ENCODE data around the gene RGS10.

The RGS10 gene

GRCh38 chr10:119461380-119461779, 81.1 kb downstream of the RGS10 start:
- no peak for DNase-seq (ENCODE audit: low spot score in 2 of 2)
- Mint-ChIP-seq H3K9me3 (peaks cover 4% of the 10 kb centered on the region), H3K4me3 (no peak overlapping the region), H3K27ac (peak overlapping the region; percentile 17), H3K36me3 (no peaks in the 10 kb centered on the region), H3K4me1 (peaks cover 11% of the 10 kb centered on the region)
- ATAC-seq = peak; percentile 84

- peaks cover 3% of the 10 kb centered on the region for H3K4me1 Mint-ChIP-seq
- peaks cover 4% of the 10 kb centered on the region for H3K9me3 Mint-ChIP-seq
- no peak for DNase-seq (ENCODE audit: low spot score in 2 of 2)
- no peaks in the 10 kb centered on the region for H3K36me3 Mint-ChIP-seq
- H3K27ac Mint-ChIP-seq = peak overlapping the region; percentile 17
- no peak overlapping the region for H3K4me3 Mint-ChIP-seq
- peak; percentile 5 for ATAC-seq
These were observed 81.9 kb downstream of the RGS10 start for GRCh38 chr10:119460369-119461195.

- Mint-ChIP-seq H3K9me3 (peaks cover 4% of the 10 kb centered on the region), H3K4me1 (no peaks in the 10 kb centered on the region), H3K4me3 (no peak overlapping the region), H3K27ac (no peak overlapping the region), H3K36me3 (no peaks in the 10 kb centered on the region)
- no peak for ATAC-seq
- DNase-seq (ENCODE audit: low spot score in 2 of 2) = no peak
These were observed 82.7 kb downstream of the RGS10 start for GRCh38 chr10:119459681-119460340.

GRCh38 chr10:119457966-119458766, 84.4 kb downstream of the RGS10 start:
- no peak for ATAC-seq
- Mint-ChIP-seq H3K9me3 (peaks cover 4% of the 10 kb centered on the region), H3K4me3 (no peak overlapping the region), H3K36me3 (no peaks in the 10 kb centered on the region), H3K4me1 (no peaks in the 10 kb centered on the region), H3K27ac (no peak overlapping the region)
- DNase-seq (ENCODE audit: low spot score in 2 of 2) = no peak

- Mint-ChIP-seq H3K36me3 (no peaks in the 10 kb centered on the region), H3K27ac (no peak overlapping the region), H3K9me3 (no peaks in the 10 kb centered on the region), H3K4me3 (no peak overlapping the region), H3K4me1 (no peaks in the 10 kb centered on the region)
- ATAC-seq = no peak
- no peak for DNase-seq (ENCODE audit: low spot score in 2 of 2)
These were observed 86.1 kb downstream of the RGS10 start for GRCh38 chr10:119456435-119456810.

GRCh38 chr10:119455609-119456434, 86.7 kb downstream of the RGS10 start:
- Mint-ChIP-seq H3K9me3 (no peaks in the 10 kb centered on the region), H3K4me1 (no peaks in the 10 kb centered on the region), H3K4me3 (no peak overlapping the region), H3K27ac (no peak overlapping the region), H3K36me3 (no peaks in the 10 kb centered on the region)
- DNase-seq (ENCODE audit: low spot score in 2 of 2) (no peak), ATAC-seq (no peak)

GRCh38 chr10:119454990-119455389, 87.5 kb downstream of the RGS10 start:
- H3K9me3 Mint-ChIP-seq = no peaks in the 10 kb centered on the region
- peaks cover 3% of the 10 kb centered on the region for H3K4me1 Mint-ChIP-seq
- ATAC-seq (no peak), DNase-seq (ENCODE audit: low spot score in 2 of 2) (no peak)
- no peak overlapping the region for H3K27ac Mint-ChIP-seq
- no peak overlapping the region for H3K4me3 Mint-ChIP-seq
- H3K36me3 Mint-ChIP-seq = no peaks in the 10 kb centered on the region

- no peak for DNase-seq (ENCODE audit: low spot score in 2 of 2)
- peaks cover 4% of the 10 kb centered on the region for H3K4me1 Mint-ChIP-seq
- no peak for ATAC-seq
- no peaks in the 10 kb centered on the region for H3K36me3 Mint-ChIP-seq
- no peak overlapping the region for H3K4me3 Mint-ChIP-seq
- no peak overlapping the region for H3K27ac Mint-ChIP-seq
- no peaks in the 10 kb centered on the region for H3K9me3 Mint-ChIP-seq
These were observed 88.2 kb downstream of the RGS10 start for GRCh38 chr10:119454316-119454715.

GRCh38 chr10:119453313-119453712, 89.2 kb downstream of the RGS10 start:
- no peak overlapping the region for H3K27ac Mint-ChIP-seq
- no peak overlapping the region for H3K4me3 Mint-ChIP-seq
- DNase-seq (ENCODE audit: low spot score in 2 of 2) = no peak
- no peak for ATAC-seq
- H3K4me1 Mint-ChIP-seq = peaks cover 4% of the 10 kb centered on the region
- H3K9me3 Mint-ChIP-seq = no peaks in the 10 kb centered on the region
- H3K36me3 Mint-ChIP-seq = no peaks in the 10 kb centered on the region

- Mint-ChIP-seq H3K9me3 (no peaks in the 10 kb centered on the region), H3K36me3 (no peaks in the 10 kb centered on the region), H3K4me1 (peaks cover 4% of the 10 kb centered on the region), H3K4me3 (no peak overlapping the region), H3K27ac (no peak overlapping the region)
- DNase-seq (ENCODE audit: low spot score in 2 of 2) (no peak), ATAC-seq (no peak)
These were observed 90.1 kb downstream of the RGS10 start for GRCh38 chr10:119452396-119452795.

GRCh38 chr10:119451300-119451896, 91.1 kb downstream of the RGS10 start:
- Mint-ChIP-seq H3K4me3 (no peak overlapping the region), H3K36me3 (no peaks in the 10 kb centered on the region), H3K9me3 (no peaks in the 10 kb centered on the region), H3K27ac (no peak overlapping the region), H3K4me1 (peaks cover 4% of the 10 kb centered on the region)
- DNase-seq (ENCODE audit: low spot score in 2 of 2) (no peak), ATAC-seq (no peak)

GRCh38 chr10:119450606-119451299, 91.8 kb downstream of the RGS10 start:
- no peaks in the 10 kb centered on the region for H3K9me3 Mint-ChIP-seq
- peaks cover 9% of the 10 kb centered on the region for H3K4me1 Mint-ChIP-seq
- no peaks in the 10 kb centered on the region for H3K36me3 Mint-ChIP-seq
- ATAC-seq = no peak
- H3K27ac Mint-ChIP-seq = peak overlapping the region; percentile 56
- no peak overlapping the region for H3K4me3 Mint-ChIP-seq
- no peak for DNase-seq (ENCODE audit: low spot score in 2 of 2)
